C4-2B (cell line): ENCODE results near the gene SLC7A8.

Experiments
- H3K27ac ChIP-seq: fragments of 450-650 bp; 2 replicates; pipeline ENCODE4 v1.5.1; 2017
- CTCF ChIP-seq: fragments of 450-650 bp; conservative IDR thresholded peaks from 2 replicates; pipeline ENCODE4 v1.5.1; 2017; ENCODE audit warnings: mild to moderate bottlenecking
- ZFX ChIP-seq: fragments of 450-650 bp; IDR thresholded peaks from 2 replicates; pipeline ENCODE4 v1.6.1; 2017

SLC7A8 gene

GRCh38 chr14:23181946-23182345 lies 1.5 kb downstream of the SLC7A8 start:
- TF ChIP-seq ZFX, result no peak
- TF ChIP-seq CTCF, result no peak
- no peak overlapping the region for H3K27ac ChIP-seq

- TF ChIP-seq CTCF (no peak), ZFX (no peak)
- H3K27ac ChIP-seq, result no peak overlapping the region
These were observed 2.0 kb downstream of the SLC7A8 start for GRCh38 chr14:23181453-23181852.

GRCh38 chr14:23177181-23177580 lies 6.3 kb downstream of the SLC7A8 start:
- TF ChIP-seq CTCF (no peak), ZFX (no peak)
- H3K27ac ChIP-seq, result peak overlapping the region; percentile 25; the same call in 1 of the 2 replicates

GRCh38 chr14:23175823-23176222 lies 7.6 kb downstream of the SLC7A8 start:
- TF ChIP-seq ZFX (no peak), CTCF (no peak)
- no peak overlapping the region for H3K27ac ChIP-seq

- H3K27ac ChIP-seq, result no peak overlapping the region
- TF ChIP-seq CTCF, result no peak
These were observed 8.9 kb downstream of the SLC7A8 start for GRCh38 chr14:23174296-23175184.

GRCh38 chr14:23173796-23174195 lies 9.7 kb downstream of the SLC7A8 start:
- TF ChIP-seq ZFX (no peak), CTCF (no peak)
- no peak overlapping the region for H3K27ac ChIP-seq

GRCh38 chr14:23173031-23173430 lies 10.4 kb downstream of the SLC7A8 start:
- H3K27ac ChIP-seq, result no peak overlapping the region
- TF ChIP-seq ZFX (no peak), CTCF (no peak)
